DMS153 treated with DMSO at 0.1 percent for 48 hours (cell line): ENCODE results near the gene DOCK4.

ENCODE experiments used
- DNase-seq: peaks from one replicate; lab custom pipeline; 2025; ENCODE audit not compliant: unreplicated experiment; lab: John Stamatoyannopoulos, UW

Gene DOCK4

GRCh38 chr7:111829221-111829620 lies 377.0 kb downstream of the DOCK4 start:
- no peak for DNase-seq

- no peak for DNase-seq
Measured at GRCh38 chr7:111827863-111828504, 378.2 kb downstream of the DOCK4 start.

- DNase-seq = no peak
Measured at GRCh38 chr7:111825046-111825445, 381.2 kb downstream of the DOCK4 start.

DNA sequence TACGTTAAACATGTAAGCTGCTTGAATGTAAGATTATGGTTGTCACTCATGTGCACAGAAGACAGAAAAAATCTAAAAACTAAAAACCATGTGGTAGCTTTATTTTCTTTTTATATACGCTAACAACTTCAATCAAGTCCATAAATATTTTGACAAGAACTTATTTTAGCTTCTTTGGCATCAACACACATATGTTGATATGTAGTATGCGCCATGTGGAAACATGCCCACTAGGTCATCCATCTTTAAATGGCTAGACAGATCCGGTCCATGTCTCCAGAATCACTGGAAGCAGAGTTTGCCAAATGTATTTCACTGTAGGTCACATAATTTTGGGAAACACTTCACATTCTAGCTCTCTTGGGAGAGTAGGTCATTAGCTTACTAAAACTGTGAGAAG lies 382.4 kb downstream of the DOCK4 start:
- no peak for DNase-seq

- DNase-seq = no peak
Measured at GRCh38 chr7:111821046-111821445, 385.2 kb downstream of the DOCK4 start.

- DNase-seq = no peak
Measured at GRCh38 chr7:111820621-111821020, 385.6 kb downstream of the DOCK4 start.

DNA sequence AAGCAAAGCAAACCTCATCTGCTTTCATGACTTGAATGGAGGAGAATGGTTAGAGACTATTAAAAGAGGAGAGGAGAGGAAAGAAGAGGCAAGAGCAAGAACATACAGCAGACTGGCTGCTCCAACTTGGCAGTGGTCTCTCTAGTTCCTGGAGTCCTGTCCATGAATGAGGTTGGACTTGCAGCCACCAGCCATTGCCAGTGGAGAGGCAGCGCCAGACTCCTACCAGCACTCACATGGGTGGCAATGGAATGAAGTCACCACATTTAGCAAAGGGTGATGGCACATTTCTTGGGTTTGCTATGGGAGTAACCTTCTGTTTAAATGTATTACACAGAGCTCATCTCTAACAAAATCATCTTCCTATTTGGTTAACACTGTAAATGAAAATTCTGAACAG lies 386.1 kb downstream of the DOCK4 start:
- no peak for DNase-seq

- no peak for DNase-seq
Measured at GRCh38 chr7:111815354-111815753, 390.8 kb downstream of the DOCK4 start.

DNA sequence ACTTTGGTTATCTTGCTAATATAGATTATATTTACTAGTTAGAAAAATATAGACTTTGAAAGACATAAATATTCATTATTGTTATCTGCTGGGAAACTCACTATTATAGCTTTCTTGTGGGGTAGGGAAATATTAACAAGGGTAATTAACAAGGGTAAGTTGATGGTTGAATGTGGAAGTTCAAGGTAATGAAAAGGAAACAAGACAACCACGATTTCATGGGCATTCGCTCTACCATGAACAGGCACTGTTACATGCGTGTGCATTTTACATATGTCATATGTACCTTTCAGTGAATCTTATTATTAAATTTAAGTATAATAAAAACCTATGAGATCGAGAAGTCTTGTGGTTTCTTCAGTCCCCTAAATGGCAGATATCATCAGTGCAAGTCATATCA lies 392.9 kb downstream of the DOCK4 start:
- no peak for DNase-seq

DNA sequence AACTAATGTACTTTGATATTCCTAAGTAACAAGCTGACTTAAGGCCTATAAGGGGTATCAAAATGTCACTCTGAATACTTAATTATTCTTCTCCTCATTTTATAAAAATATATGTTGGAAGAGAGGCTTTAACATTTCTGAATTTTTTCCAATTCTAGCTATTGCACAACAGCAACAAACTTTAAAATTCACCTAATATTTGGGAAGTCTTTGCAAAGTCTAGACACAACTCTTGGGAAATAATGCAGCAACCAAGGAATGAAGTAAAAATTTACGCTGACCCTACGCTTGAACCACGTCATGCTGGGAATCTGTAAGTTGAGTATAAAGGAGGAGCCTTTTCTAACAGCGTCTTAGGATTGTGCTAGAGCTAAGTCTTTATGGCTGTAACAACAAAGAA lies 400.0 kb downstream of the DOCK4 start:
- no peak for DNase-seq

DNA sequence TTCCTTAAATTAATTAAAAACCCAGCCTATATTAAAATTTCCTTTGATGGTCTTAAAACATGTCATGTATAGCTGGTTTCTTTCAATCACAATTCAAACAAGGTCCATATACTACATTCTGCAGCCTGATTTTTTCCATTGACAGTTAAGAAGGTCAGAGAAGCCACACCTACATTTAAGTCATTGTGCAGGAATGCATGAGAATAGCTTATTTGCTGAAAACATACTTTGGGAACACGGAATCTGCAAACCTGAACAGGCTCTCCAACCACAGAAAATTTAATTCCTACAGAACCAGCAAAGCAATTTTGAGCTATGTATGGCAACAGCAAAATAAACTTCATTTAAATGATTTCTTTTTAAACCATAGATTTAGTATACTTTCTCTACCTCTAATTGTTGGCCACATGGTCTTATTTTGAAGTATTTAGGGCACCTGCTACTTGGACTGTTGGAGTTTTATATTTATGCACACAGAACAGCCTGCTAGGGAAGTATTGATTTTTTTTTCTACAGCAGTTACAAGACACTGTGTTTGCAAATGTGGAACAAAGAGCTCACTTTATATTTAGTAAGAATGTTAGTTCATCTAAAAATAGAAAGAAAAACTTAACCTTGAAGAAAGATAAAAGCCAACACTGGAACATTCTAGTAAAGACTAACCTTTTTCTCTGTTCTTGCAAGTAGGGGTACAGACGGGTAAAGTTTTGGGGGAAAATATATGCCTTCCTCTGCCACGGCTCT lies 403.0 kb downstream of the DOCK4 start:
- DNase-seq = no peak

DNA sequence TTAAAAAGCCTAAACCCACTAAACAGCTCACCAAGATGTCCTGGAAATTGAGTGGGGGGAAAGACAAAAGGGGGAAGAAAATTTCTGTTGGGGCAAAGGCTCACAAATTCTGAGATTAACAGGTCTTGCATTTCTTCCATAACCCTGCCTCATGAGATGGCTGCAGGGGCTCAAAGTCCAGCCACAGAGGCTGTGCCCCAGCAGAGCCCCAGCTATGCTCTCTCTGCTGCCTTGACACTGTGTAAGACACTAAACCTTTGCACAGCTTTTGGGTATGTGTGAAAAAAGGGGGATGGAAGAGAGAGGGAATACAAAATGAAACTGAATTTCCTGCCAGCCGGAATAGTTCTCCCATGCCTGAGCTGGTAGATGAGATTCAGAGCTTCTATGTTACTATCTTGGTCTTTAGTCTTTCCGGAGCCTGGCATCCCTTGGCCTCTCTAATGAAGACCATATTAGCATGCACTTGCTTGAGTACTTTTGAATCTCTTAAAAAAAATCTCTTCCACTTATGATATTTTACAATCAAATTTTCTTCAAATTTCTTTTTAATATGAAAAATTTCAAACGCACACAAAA lies 403.9 kb downstream of the DOCK4 start:
- no peak for DNase-seq

DNA sequence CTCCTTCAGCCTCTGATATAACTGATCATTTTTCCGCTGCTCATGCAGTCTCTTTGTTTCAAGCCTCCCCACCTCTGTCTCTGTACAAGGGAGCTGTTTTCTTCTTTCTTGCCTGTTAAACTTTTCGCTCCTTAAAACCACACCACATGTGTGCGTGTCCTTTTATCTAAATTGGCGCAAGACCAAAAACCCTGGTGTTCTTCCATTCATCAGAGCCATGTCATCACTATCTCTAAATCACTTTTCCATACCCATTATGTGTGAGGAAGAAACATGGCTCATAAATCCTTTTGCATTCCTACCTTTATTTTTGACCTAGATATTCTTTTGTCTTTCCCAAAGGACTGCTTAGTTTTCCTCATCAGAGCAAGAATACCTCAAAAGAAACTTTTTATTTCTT lies 404.9 kb downstream of the DOCK4 start:
- DNase-seq = no peak

DNA sequence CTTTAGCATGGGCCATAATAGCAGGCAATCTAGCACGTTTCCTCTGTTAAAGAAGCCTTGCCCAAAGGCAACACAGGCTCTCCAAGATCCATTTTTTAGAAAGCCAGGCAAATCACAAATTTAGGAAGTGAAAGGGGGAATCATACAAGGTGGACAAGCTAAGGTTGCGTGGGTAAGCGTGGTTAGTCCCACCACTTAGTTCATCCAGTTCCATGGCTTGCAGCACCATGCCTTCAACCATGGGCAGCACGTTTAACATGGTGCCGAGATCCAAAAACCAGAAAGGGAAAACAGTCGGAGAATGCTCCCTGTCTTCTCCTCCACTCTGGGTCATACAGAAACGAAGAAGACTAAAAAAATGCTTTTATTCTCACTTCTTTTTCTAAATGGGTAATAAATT lies 409.5 kb downstream of the DOCK4 start:
- no peak for DNase-seq

GRCh38 chr7:111789870-111790269 lies 416.3 kb downstream of the DOCK4 start:
- no peak for DNase-seq

GRCh38 chr7:111789048-111789320 lies 417.2 kb downstream of the DOCK4 start:
- no peak for DNase-seq

DNA sequence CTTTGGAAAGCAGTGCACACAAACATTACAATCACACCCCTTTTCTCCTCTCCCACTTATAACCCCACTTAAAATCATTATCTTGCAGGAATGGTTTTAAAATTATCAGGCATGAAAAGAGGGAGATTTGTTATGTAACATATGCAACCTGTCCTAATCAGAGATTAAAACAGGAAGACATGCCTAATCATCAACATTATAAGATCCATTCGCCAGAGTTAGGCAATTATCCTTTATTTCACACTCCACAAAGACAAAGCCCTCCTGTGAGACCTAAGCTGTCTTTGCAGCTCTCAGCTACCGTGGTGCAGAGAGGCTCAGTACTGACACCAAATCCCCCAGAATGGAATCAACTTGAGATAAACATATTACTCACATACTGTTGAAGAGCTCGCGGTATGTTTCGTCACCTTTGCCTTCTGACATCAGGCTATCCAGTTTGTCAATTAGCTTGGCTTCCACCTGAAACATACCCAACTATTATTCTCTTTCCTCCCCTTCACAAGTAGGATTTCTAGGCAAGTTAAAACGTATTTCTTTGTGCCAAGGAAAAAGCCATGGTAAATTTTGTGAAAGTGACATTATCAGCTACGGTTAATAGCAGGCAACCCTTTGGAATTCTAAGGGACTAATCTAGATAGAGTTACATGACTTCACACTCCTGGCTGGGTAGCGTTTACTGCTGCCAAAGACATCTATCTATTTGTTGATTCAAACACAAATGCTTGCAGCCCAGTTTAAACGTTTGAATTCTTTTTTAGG lies 417.7 kb downstream of the DOCK4 start:
- DNase-seq = no peak

DNA sequence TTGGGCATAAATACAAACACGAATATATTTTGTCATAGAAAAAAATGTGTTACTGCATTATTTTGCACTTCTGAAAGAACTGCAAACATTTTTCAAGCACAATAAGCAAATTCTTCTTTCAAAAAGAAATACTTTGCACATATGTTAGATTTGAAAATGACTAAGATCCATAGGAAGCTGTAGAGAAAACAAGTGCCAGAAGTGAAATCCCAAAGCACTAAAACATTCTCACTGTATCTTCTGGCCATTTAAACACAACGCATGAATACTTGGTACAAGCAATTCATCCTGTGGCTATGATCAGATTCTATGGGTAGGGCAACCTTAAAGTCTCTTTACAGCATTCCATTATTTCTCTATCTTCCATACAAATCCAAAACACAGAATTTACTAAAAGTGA lies 418.5 kb downstream of the DOCK4 start:
- DNase-seq = no peak

GRCh38 chr7:111787099-111787498 lies 419.1 kb downstream of the DOCK4 start:
- DNase-seq = no peak

GRCh38 chr7:111785076-111785475 lies 421.1 kb downstream of the DOCK4 start:
- no peak for DNase-seq

DNA sequence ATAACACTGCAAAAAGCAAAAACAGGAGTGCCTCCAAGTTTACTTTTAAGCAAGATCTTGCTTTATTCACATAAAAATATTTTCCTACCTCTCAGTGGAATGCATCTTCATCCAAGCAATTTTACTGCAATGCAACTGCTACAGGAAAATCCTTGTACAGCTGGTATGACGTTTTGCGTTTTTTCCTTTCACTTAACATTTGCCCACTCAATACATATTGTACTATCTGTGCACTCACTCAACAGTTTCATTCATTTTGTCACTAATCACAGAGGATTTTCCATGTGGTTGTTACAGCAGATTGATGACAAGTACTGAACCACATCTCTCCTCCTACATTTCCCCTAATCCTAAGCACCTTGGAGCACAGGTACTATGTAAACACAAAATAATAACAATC lies 421.9 kb downstream of the DOCK4 start:
- no peak for DNase-seq

DNA sequence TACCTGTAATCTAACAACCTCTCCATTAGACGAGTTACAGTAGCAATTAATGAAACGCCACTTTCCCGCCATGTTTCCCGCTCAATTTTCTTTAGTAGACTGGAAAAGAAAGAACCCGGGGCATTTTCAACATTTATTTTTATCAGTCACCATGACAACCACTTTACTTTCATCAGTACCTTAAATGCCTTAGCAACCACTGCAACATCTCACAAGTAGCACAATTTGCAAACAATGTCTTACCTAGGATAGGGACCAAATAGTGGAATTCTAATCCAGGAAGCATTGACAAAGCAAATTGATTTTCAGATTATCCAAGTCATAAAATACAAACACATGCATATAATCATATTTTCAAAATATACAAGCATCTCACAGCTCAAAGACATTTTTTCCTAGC lies 422.3 kb downstream of the DOCK4 start:
- DNase-seq = no peak
